GM18909 (cell line): ENCODE measurements around the gene KIT.

Experiments
- ATAC-seq: cut with Tn5 transposase; IDR thresholded peaks from one replicate; pipeline ENCODE4 v1.9.1; 2021; ENCODE audit warnings: mild to moderate bottlenecking; ENCODE audit not compliant: unreplicated experiment, poor library complexity

Gene KIT

DNA sequence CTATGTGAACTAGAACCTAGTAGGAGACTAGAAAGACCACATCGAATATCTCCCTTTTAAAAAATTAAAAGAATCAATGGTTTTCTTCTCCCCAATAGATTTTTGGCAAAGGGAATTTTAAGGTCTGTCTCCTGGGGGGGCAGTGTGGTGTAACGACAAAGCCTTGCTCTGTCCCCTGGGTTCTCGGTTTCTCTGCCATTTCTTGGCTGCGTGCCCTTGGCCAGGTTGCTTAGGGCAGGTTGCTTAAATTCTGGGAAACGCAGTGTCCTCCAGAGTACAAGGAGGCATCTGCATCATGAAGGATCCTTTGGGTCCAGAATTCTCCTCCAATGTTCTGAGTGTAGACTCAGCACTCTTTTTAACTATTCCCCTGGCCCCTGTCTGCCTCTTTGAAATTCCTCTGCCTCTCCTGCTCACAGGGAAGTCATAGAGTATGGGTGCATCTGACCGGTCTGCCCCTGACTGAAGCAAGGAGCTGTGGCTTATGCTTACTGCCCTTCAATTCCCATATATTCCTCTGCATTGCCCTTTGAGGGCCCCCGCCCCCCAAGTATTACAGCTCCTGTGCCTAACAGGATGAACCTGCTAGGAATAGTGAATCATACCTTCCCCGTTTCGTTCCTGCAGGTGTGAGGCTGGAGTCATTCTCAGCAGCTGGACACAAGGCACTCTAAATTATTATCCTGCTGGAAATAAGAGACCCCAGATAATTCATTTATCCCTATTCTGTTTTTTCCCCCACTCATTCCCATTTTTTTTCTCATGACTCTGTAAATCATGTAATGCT is 2.2 kb downstream of the KIT start:
- no peak for ATAC-seq

DNA sequence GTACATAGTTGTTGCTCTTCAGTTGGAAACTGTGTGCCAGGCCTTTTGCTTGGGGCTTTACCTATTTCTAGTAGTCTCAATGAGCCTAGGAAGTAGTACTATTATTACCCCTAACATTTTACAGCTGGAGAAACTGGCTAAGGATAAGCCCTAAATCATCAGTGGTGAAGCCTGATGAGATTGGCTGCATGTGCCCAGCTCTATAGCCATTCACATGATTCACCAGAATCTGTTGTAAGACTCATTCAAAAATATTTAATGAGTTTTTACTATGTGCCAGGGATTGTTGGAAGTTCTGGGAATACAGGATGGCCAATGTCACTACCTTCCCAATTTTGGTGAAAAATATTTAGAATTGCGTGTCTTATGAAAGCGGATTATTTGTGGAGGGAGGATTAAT is 2.8 kb downstream of the KIT start:
- no peak for ATAC-seq

DNA sequence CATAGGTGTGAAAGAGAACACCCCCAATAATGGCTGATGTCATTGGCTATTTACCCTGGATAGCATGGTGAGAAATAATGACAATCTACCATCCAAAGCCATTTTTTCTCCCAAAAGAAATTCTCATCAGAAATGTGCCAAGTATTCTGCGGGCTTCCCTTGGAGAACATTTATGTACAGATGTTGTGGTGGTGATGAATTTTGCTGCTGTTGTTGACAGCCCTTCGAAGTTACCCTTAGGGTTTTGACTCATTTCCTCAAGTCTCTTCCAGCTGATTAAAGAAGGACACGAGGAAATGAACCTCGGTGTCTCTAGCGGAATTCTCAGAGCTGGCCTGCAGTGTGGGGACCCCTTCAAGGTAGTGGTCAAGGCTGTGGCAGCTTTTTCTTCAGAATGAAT is 3.4 kb downstream of the KIT start:
- no peak for ATAC-seq

DNA sequence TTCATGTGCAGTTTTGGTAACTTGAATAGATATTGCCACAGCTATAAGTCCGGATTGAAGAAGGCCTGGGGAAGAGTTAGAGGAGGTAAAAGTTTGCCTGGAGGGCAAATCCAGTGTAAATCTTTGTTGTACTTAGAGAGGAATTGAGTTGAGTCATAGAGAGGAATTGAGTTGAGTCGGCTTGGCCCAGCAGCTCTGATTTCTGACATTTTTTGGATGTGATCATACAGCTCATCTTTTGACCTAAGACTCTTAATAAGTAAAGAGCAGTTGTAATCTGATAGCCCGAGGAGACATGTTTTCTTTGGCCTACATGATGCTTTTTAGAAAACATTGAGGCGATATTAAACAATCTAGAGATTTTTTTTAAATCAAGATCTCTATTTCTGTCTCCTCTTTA is 3.9 kb downstream of the KIT start:
- no peak for ATAC-seq

DNA sequence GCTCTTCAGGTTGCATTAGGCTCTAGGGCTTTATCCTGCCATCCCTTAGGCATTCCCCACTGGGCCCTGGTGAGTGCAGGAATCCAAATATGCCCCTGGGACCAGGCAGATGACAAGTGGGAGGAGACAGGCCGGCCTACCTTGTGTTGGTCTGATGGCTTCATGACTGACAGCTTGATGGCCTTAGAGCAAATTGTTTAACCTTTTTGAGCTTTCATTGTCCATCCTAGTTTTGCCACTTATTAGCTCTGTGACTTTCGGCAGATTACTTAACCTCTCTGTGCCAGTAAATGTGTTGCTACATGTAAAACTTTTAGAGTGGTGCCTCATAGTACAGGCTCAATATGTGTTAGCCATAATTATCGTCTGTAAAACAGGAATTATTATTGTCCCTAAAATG is 4.4 kb downstream of the KIT start:
- no peak for ATAC-seq

DNA sequence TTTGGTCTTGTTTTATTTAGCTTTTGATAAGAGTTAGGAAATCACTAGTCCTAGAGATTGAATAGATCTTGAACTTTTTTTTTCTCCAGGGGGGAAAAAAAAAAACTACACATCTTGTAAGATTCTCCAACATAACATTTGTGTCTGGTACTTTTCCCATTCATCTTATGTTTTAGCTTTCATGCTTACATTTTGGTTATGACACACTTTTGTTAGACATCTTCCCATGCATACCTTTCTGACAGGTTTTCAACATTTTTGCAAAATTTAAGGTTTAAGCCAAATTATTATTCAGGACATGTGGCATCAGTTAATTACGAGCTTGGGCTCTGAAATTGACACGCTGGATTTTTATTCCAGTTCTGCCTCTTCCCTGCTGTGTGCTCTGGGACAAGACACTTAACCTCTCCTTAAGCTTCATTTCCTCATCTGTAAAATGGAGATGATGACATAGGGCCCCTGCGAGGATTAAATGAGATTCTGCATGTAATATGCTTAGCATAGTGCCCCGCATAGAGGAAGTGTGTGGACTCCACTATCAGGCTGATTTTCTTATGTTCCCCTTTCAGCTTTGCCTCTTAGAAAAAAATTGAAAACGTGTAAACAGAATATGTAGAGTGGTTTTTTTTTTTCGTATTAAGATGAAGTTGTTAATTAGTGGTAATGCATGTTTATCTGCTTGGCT is 5.3 kb downstream of the KIT start:
- no peak for ATAC-seq

DNA sequence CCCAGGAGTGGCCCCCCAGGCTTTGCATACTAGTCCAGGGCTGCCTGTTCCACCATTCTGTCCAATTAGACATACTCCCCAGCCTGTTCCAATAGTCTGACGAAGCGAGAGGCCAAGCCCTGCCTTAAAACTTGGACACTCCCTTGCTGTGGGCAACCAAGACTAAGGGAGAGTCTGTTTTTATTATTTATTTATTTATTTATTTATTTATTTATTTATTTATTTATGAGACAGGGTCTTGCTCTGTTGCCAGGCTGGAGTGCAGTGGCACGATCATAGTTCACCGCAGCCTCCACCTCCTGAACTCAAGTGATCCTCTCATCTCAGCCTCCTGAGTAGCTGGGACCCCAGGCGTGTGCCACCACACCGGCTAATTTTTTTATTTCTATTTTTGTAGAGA is 6.6 kb downstream of the KIT start:
- ATAC-seq = no peak

DNA sequence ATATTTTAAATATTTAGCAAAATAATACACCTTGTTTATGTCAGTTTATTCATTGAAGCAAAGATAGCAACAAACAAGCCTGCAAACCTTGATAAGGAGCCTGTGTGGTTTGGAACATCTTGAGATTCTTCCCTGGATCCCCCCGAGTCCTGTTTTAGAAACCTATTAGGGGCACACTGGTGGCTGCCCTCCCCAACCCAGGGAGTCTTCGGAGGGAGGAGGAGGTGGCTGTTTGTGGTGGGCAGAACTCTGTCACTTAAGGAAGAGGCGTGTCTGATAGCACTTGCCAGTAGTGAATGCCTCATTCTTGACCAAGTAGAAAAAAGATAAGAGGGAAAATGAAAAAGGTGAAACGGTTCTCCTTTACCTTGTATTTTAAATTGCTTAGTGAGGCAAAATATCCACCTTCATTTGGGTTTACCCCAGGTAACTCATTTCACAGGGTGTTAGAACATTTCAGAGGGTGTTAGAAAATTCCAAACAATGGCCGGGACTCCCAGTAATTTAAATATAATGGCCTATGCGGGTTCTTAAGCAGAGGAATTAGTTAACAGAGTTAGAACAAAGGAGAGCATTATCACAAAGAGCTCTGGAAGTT is 10.4 kb downstream of the KIT start:
- ATAC-seq = no peak

DNA sequence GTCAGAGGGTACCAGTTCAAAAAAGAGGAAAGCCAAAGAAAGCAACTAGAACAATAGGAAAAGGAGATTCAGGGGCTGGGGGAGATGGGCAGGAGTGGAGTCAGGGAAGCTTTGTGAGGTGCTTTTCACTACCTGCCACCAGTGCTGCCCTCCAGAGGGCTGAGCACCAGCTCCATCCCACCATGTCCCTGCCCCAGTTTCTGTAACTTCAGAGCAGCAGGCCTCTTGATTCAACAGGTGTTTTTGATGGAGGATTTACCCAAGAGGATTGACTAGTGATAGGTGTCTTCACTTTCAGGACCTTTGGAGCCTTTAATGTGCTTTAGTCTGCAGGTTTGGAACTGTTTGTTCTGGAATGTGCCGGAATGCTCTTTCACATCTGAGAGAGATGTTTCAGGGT is 12.1 kb downstream of the KIT start:
- no peak for ATAC-seq

DNA sequence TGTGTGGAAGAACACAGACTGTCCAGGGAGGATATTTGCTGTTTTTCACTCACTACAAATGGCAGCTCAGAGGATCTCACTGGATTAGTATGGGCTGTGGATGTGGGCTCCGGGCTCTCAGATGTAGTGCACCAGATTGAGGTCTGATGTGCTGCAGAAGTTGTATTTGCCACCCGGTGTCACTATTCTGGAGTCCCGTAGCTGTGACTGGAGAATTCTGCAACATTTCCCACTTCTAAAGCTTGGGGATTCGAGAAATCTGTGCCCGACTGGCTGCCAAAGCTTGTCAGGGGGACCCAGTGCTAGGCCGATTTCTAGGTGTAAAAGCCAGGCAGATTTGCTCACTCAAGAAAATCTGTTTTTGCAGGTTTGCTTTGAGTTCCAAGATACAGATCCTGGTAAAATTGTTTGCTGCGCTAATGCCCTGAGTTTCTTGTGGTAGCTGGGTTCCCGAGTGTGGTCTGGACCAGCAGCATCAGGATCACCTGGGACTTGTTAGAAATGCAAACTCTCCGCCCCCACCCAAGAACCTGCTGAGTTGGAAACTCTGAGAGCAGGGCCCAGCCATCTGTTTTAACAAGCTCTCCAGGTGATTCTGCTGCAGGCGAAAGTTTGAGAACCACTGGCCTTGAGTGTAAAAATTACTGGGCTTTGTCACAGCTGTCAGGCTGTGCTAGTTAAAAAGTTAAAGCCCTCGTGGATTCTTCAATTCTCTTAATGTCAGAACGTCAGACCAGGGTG is 18.1 kb downstream of the KIT start:
- no peak for ATAC-seq

DNA sequence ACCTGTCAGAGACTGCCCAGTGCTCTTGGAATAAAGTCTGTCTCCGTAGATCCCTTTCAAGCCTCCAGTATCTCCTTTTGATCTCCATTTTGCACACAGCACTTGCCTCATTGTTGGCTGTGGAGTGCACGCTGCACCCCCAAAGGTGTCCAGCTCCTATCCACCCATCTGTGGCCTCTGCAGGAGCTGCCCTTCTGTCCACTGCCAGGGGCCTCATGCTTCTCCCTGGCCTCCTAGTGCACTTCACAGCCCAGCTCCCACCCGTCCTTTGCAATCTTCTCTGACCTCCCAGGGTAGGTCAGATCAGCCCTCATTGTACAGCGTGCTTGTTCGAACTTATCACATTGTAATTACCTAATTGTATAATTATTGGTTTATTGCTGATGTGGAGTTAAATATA is 18.9 kb downstream of the KIT start:
- ATAC-seq = no peak

DNA sequence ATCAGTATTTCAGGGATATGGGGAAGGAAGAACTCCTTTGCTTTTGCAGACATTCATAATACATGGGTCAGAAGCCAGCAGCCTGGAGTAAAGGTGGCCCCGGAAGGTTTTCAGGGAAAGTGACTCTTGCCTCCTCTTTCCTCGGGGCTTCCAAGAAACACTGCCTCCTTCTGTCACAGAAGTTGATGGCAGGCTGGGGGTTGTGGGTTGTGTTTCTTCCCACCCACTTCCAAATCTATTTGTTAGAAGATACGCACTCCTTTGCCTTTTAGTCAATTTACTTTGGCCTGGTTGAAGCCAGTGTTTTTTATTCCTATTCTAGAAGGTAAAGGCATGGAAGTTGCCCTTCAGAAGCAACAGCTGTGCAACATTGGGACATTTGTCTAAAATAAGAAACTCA is 19.7 kb downstream of the KIT start:
- ATAC-seq = no peak

DNA sequence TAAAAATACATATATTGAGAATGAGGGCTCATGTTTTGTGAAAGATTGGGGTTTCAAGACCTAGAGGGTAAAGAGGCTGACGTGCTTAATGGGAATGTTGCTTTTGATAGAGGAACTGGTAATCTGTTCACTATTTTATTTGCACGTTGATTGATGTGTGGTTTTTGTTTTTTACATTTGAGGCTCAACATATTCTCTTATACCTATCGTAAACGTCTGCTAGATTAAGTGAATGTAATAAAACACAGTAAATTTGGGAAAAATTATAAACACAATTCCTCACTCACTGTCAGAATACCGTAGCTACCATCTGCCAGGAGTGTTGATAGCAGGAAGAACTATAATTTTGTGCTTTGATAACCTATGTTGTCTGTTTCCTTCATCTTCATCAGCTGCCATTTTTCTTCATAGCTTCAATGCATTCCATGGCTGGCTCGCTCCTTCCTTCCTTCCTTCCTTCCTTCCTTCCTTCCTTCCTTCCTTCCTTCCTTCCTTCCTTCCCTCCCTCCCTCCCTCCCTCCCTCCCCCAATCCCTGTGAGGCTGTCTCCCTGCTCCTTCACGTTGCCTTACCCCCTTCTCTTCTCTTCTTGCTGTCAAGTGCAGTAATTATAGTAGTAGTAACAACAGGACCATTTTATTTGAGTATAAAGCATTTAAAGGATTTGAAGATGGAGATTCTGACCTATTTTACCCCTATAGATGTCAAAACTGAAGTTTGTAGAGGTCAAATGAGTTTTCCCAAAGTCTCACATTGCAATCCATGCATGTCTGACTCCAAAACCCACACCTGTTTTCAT is 20.3 kb downstream of the KIT start:
- no peak for ATAC-seq

DNA sequence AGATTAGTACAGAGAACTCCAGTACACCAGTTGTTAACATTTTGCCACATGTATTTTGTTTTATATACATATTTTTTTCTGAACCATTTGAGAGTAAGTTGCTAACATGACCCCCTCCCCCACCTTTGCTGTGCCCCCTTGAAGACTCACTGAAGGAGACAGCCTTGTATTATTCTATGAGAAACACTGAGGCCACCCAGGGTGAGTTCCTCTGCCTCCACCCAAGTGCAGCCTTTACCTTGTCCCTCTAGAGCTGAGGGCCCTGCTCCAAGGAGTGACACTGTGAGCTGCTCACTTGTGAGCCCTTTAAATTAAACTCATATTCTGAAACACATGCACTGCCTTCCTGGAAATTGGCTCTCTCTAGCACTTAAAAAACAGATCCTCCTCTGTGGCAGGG is 21.1 kb downstream of the KIT start:
- no peak for ATAC-seq

DNA sequence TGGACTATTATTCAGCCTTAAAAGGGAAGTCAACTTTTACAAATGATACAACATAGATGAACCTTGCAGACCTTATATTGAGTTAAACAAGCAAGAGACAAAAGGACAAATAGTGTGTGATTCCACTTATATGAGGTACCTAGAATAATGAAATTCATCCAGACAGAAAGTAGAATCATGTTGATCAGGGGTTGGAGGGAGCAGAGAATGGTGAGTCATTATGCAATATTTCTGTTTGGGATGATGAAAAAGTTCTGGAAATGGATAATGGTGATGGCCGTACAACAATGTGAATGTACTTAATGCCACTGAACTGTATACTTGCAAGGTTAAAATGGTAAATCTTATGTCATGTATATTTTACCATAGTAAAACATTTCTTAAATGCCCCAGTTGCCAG is 22.1 kb downstream of the KIT start:
- no peak for ATAC-seq

DNA sequence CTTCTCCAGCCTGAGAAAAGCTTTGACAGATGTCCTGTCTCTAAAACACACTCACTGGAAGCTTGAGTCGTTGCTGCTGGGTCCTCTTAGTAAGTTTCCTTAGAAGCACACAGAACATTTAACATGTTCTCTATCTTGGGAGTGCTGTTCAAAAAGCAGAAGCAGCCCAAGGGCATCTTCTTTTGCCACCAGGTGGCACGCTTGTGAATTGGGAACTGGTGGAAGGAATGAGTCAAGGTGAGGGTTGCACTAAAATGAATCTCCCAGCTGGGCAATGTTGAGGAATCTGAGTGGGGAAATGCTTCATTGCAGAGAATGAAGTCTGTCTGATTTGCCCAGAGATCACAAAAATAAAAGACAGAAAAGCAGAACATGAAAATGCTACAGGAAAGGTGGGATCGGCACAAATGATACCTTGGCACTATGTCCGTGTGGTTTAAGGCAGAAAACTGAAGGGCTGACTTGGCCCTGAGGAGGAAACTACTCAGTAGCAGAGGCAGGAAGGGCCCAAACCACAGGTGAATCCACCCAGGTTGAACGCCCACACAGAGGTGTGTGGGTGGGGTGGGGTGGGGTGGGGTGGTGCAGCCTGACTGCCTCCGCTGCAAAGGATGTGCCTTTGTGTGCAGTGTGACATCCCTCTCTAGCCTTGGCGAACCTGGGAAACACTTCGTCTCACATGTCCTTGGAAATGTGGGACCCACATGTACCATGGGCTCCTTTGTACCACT is 26.0 kb downstream of the KIT start:
- peak; percentile 68 for ATAC-seq

DNA sequence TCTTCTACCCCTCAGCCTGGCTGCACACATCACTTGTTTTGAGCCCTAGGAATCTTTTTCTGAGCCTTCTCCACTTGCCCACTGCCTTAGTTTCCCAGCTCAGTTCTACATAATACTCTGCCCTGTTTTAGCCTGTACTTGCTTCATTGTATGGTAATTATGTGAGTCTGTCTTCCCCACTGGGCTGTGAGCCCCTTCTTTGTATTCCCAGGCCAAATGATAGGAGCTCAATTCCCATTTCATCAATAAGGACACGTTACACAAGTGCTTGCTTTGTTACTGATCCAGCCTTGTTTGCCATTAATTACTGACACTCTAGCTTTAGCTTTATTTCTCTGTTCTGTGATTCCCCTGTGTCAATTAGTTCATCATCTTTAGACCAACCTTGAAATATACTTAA is 28.1 kb downstream of the KIT start:
- no peak for ATAC-seq

DNA sequence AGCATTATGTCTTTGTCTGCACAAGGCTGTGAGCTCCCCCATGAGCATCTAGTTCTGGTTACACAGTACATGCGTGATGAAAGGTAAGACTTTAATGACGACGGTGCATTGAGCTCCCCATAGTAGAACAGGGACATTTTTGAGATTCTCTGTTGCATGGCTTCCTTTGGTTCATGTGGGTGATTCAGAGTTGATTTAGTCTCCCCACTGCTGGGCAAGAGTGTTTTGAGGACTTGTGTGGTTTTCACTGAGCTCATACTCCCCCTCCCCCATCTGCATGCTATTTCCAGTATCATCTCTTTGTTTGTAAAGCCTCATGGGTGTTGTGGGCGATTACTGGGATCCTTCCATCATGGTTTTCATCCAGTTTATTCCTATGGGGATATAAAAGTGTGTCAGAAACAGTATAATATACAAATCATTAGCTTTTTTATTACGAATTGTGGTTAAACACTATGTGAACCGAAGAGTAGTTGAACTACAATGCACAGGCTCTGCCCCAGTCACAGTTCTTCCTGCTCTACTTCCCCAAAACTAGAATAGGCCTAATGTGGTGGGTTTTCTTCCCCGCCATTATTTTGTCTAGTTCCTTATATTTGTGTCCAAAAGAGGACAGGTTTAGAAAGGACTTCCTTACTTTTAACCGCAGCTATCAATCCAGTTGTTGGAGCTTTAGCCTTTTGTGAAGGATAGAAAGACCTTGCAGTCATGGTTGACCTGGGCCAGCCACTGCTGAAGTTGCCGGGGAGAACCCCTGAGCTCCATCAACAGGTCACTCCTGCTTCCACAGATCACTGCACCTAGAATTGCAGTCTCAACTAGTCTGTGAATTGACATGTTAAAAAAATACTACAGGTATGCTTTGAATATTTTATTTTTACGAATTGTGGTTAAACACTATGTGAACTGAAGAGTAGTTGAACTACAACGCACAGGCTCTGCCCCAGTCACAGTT is 30.4 kb downstream of the KIT start:
- ATAC-seq = peak; percentile 52

DNA sequence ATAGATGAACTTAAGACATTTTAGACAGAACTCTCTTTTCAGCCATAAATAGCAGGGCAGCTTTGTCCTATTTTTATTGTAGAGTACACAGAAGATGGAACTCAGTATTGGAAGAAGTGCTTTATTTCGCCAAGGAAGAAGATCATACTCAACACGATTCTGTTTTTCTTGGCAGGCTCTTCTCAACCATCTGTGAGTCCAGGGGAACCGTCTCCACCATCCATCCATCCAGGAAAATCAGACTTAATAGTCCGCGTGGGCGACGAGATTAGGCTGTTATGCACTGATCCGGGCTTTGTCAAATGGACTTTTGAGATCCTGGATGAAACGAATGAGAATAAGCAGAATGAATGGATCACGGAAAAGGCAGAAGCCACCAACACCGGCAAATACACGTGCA is 37.6 kb downstream of the KIT start:
- ATAC-seq = no peak
